ENCODE data around the gene WDR31. TPM values are rescaled to one million over a fixed set of nuclear protein-coding genes. Genes with fewer than 3 reads are reported as not detected.

The WDR31 gene
- total RNA-seq, 1 donor from 2014 or later: 0.21 TPM

GRCh38 chr9:113352411-113352810 is 12.3 kb upstream of the WDR31 start:
- no peaks in the 10 kb centered on the region for H3K9me3 ChIP-seq
- DNase-seq (ENCODE audit: low spot score in 2 of 2): peak in 1 of 2 donors; percentile 7

DNA sequence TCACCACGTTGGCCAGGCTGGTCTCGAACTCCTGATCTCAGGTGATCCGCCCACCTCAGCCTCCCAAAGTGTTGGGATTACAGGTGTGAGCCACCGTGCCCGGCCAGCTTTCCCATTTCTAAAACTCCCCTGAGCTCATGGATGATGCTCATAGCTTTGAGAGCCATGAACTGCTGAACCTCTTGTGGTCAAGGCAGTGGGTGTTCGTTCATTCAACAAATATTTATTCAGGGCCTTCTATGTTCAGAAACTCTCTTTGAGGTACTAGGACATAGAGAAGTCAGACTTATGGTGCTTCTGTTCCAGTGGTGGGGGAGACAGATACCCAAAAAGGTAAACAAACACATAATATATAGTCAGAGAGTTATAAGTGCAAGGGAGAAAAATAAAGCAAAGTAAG is 11.9 kb upstream of the WDR31 start:
- peaks cover 0 to 5% of the 10 kb centered on the region in 2 donors for H3K4me1 ChIP-seq
- DNase-seq (ENCODE audit: low spot score in 2 of 2): peak in 1 of 2 donors; percentile 4
- no peaks in the 10 kb centered on the region for H3K36me3 ChIP-seq
- TF ChIP-seq CTCF (IDR thresholded peaks at IDR 0.05): no peak
- no peak overlapping the region for H3K27ac ChIP-seq
- H3K9me3 ChIP-seq: no peaks in the 10 kb centered on the region
- peaks cover 5% of the 10 kb centered on the region for H3K27me3 ChIP-seq
- intact Hi-C loops (cut with DNase I): no loop called here
- H3K4me3 ChIP-seq: no peak overlapping the region

More at GRCh38 chr9:113352411-113352810, 12.3 kb upstream of the WDR31 start:
- H3K27me3 ChIP-seq: peaks cover 5% of the 10 kb centered on the region
- no peaks in the 10 kb centered on the region for H3K36me3 ChIP-seq
- intact Hi-C loops (cut with DNase I): no loop called here
- H3K4me1 ChIP-seq: peaks cover 0 to 5% of the 10 kb centered on the region in 2 donors
- no peak for TF ChIP-seq CTCF (IDR thresholded peaks at IDR 0.05)
- no peak overlapping the region for H3K27ac ChIP-seq
- H3K4me3 ChIP-seq: no peak overlapping the region

GRCh38 chr9:113350937-113351336 is 10.9 kb upstream of the WDR31 start:
- H3K36me3 ChIP-seq: no peaks in the 10 kb centered on the region
- peaks cover 5% of the 10 kb centered on the region for H3K27me3 ChIP-seq
- no peaks in the 10 kb centered on the region for H3K9me3 ChIP-seq
- H3K4me3 ChIP-seq: no peak overlapping the region
- no peak for TF ChIP-seq CTCF (IDR thresholded peaks at IDR 0.05)
- peak in 1 of 2 donors; percentile 59 for DNase-seq (ENCODE audit: low spot score in 2 of 2)
- no peak overlapping the region for H3K27ac ChIP-seq
- intact Hi-C loops (cut with DNase I): no loop called here
- peaks cover 0 to 5% of the 10 kb centered on the region in 2 donors for H3K4me1 ChIP-seq

- Histone ChIP-seq H3K27me3 (peaks cover 5% of the 10 kb centered on the region), H3K4me3 (peak overlapping the region; percentile 46 to 63)
- intact Hi-C loops (cut with DNase I): no loop called here
Observed at GRCh38 chr9:113350107-113350661, 10.1 kb upstream of the WDR31 start.

DNA sequence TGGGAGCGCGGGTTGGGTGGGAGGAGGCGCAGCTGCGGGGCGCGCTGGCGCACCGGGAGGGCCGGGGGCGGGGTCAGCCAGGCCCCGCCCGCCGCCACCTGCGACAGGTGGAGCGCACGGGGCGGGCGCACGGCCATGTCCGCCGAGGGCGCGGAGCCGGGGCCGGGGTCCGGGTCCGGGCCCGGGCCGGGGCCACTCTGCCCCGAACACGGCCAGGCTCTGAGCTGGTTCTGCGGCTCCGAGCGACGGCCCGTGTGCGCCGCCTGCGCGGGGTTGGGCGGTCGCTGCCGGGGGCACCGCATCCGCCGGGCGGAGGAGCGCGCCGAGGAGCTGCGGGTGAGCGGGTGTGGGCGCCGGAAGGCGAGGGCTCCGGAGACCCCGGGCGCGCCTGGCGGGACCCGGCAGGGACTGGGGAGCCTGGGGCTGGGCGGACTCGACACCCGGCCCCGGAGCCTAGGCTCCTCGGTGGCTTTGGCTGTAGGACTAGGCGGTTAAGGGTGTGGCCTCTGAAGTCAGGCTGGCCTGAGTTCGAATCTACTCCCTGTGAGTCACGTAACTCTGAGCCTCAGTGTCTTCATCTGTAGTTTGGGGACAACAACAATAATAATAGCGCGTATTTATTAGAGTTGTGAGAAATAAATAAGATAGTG is 9.5 kb upstream of the WDR31 start, which contains the start of gene BSPRY:
Gene BSPRY (plus strand): TSS at position 97 of the 650 bp plus-strand sequence. CDS start 39 bp downstream, at position 136.
- no peak for DNase-seq (ENCODE audit: low spot score in 2 of 2)
- no peak for TF ChIP-seq CTCF (IDR thresholded peaks at IDR 0.05)
- Histone ChIP-seq H3K27ac (no peak within 1 kb of the TSS), H3K4me3 (peak within 1 kb of the TSS; percentile 46 to 63), H3K9me3 (no peaks in the 10 kb centered on the region), H3K27me3 (peaks cover 5% of the 10 kb centered on the region), H3K36me3 (no peaks in the 10 kb centered on the region), H3K4me1 (peaks cover 0 to 5% of the 10 kb centered on the region in 2 donors)
- intact Hi-C loops (cut with DNase I): no loop called here

More at GRCh38 chr9:113350107-113350661, 10.1 kb upstream of the WDR31 start:
- no peak for TF ChIP-seq CTCF (IDR thresholded peaks at IDR 0.05)
- DNase-seq (ENCODE audit: low spot score in 2 of 2): no peak
- peaks cover 0 to 5% of the 10 kb centered on the region in 2 donors for H3K4me1 ChIP-seq
- no peaks in the 10 kb centered on the region for H3K9me3 ChIP-seq
- H3K27ac ChIP-seq: no peak overlapping the region
- no peaks in the 10 kb centered on the region for H3K36me3 ChIP-seq
